ENCODE data around the gene SLC12A4. TPM values are rescaled to one million over a fixed set of nuclear protein-coding genes. Genes with fewer than 3 reads are reported as not detected.

Gene SLC12A4
- total and polyA plus RNA-seq, 10 donors = 4.6 to 68.5 (median 29.4) TPM

DNA sequence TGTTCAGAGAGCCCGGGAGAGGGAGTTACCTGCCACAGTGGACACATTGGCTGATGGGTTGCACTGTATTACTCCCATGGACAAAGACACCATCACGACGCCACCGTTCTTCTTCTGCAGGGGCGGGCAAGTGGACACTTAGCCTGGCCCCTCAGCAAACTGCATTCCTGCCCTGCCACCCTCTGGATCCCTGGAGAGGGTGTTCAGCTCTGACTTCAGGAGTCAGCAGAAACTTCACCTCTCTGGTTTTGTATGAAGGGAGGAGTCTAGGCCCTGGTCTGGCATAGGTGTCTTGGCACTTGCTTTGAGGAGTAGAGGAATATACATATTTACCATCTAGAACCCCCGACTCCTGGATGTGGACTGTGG lies 21.6 kb upstream of the SLC12A4 start:
- H3K9me3 ChIP-seq = no peaks in the 10 kb centered on the region

DNA sequence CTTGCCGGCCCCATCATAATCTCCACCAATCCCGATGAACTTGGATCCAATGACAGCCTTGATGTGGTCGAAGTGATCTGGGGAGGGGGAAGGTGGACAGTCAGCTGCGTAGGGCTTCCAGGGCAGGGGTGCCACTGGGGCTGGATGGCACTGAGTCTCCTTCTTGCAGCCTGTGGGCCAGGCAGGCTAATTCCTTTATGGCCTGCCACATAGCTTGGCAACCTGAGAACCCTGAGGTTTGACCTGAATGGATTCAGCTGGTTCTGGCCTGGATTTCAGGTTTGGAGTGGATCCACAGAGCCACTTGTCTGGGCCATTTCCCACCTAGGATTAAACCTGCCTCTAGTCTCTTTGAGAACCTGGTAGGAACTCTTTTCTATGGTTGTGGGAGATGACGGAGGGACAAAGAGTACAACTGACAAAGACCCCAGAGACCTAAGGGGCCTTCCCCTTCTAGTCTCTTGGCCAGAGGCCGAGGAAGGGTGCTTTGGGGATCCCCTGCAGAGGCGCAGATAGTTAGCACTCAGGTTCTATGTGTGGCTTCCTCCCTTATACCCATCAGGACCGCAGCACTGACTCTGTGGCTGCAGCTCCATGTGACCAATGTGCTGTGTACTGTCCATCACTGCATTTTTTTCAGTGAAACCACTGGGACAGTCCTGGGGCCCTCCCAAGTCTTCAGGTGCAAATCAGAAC lies 21.0 kb upstream of the SLC12A4 start:
- Histone ChIP-seq H3K27ac (peak overlapping the region in 1 of 8 donors; percentile 16), H3K36me3 (peaks cover 0 to 27% (median 0%) of the 10 kb centered on the region in 6 donors), H3K9me3 (no peaks in the 10 kb centered on the region), H3K4me1 (peaks cover 25 to 87% (median 36%) of the 10 kb centered on the region in 6 donors), H3K27me3 (replicated peaks in 1 of 7) (no peaks in the 10 kb centered on the region), H3K4me3 (no peak overlapping the region)
- intact Hi-C loops (cut with DNase I; ENCODE audit: low total_unique reads) = loop anchor here (5.0 kb wide), 1 partner anchor 53 kb away; no protein-coding TSS in a partner anchor
- no peak for DNase-seq
- TF ChIP-seq POLR2AphosphoS5 (IDR thresholded peaks at IDR 0.05) = peak in 1 of 3 donors; percentile 20
- no peak for TF ChIP-seq POLR2A (IDR thresholded peaks at IDR 0.05)
- TF ChIP-seq, protein P1, sequence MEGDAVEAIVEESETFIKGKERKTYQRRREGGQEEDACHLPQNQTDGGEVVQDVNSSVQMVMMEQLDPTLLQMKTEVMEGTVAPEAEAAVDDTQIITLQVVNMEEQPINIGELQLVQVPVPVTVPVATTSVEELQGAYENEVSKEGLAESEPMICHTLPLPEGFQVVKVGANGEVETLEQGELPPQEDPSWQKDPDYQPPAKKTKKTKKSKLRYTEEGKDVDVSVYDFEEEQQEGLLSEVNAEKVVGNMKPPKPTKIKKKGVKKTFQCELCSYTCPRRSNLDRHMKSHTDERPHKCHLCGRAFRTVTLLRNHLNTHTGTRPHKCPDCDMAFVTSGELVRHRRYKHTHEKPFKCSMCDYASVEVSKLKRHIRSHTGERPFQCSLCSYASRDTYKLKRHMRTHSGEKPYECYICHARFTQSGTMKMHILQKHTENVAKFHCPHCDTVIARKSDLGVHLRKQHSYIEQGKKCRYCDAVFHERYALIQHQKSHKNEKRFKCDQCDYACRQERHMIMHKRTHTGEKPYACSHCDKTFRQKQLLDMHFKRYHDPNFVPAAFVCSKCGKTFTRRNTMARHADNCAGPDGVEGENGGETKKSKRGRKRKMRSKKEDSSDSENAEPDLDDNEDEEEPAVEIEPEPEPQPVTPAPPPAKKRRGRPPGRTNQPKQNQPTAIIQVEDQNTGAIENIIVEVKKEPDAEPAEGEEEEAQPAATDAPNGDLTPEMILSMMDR (IDR thresholded peaks at IDR 0.05 in 8 of 11, conservative IDR thresholded peaks at IDR 0.05 in 3 of 11) = no peak
- 79 to 88% (median 81%) methylated on average over 8 of the region's 8 CpGs for WGBS, 5 donors

More for the DNA sequence above, 21.6 kb upstream of the SLC12A4 start:
- Histone ChIP-seq H3K27ac (no peak overlapping the region), H3K27me3 (replicated peaks in 1 of 7) (no peaks in the 10 kb centered on the region), H3K4me3 (no peak overlapping the region), H3K4me1 (peaks cover 20 to 87% (median 34%) of the 10 kb centered on the region in 6 donors), H3K36me3 (peaks cover 0 to 27% (median 0%) of the 10 kb centered on the region in 6 donors)
- no peak for DNase-seq
- TF ChIP-seq POLR2A (IDR thresholded peaks at IDR 0.05) (no peak), POLR2AphosphoS5 (IDR thresholded peaks at IDR 0.05) (no peak)
- TF ChIP-seq, protein P1 (IDR thresholded peaks at IDR 0.05 in 8 of 11, conservative IDR thresholded peaks at IDR 0.05 in 3 of 11) = no peak
- intact Hi-C loops (cut with DNase I; ENCODE audit: low total_unique reads) = loop anchor here (5.0 kb wide), 1 partner anchor 52 kb away; no protein-coding TSS in a partner anchor
- 79 to 87% (median 82%) methylated on average over 5 to 6 of the region's 6 CpGs for WGBS, 5 donors

DNA sequence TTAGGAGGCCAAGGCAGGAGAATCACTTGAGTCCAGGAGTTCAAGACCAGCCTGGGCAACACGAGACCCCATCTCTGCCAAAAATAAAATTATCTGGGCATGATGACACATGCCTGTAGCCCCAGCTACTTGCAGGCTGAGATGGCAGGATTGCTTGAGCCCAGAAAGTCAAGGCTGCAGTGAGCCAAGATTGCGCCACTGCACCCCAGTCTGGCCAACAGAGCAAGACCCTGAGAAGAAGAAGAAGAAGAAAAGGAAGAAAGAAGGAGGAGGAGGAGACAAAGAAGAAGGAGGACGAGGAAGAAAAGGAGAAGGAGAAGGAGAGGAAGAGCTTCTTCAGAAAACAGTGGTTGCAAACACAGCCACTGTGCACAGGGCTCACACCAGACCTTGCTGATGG lies 20.2 kb upstream of the SLC12A4 start:
- intact Hi-C loops (cut with DNase I; ENCODE audit: low total_unique reads) = no loop called here
- no peak for DNase-seq
- Histone ChIP-seq H3K27ac (peak overlapping the region in 2 of 8 donors; percentile 16 to 30), H3K9me3 (no peaks in the 10 kb centered on the region), H3K4me1 (peaks cover 30 to 88% (median 39%) of the 10 kb centered on the region in 6 donors), H3K27me3 (replicated peaks in 1 of 7) (no peaks in the 10 kb centered on the region), H3K36me3 (peaks cover 0 to 27% (median 0%) of the 10 kb centered on the region in 6 donors), H3K4me3 (no peak overlapping the region)
- TF ChIP-seq, protein P1 (IDR thresholded peaks at IDR 0.05 in 8 of 11, conservative IDR thresholded peaks at IDR 0.05 in 3 of 11) = no peak
- peak in 1 of 3 donors; percentile 4 for TF ChIP-seq POLR2AphosphoS5 (IDR thresholded peaks at IDR 0.05)
- TF ChIP-seq POLR2A (IDR thresholded peaks at IDR 0.05) = no peak
- 73 to 85% (median 77%) methylated on average over 3 of the region's 3 CpGs for WGBS, 5 donors

DNA sequence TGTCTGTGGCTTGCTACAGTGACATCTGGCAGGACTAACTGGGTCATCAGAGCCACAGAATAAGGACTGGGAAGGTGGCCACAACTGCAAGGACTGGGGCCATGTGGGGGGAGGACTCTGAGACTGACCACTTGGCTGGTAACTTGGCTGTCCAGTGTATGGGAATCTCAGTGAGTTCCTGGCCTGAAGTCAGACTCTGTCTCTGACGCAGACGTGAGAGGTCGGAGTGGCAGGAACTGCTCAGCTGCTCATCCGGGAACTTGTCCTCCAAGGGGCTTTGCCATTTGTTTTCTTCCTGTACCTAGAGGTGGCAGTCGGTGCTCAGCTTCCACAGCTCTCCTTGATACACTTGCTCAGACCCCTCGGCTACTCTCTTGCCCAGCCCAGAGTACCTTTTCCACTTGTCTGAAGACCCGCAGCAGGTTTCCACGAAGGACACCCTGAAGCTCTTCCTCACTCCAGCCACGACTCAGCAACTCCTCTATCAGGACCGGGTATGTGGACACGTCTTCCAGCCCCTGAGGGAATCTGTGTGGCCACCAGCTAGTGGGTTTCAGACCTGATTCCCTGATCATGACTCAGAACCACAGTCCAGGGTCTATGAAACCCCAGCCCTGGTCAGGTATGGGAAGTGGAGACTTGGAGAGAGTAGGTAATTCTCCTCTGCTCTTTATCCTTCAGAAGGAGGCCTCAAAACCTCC lies 19.2 kb upstream of the SLC12A4 start:
- intact Hi-C loops (cut with DNase I; ENCODE audit: low total_unique reads) = no loop called here
- 67 to 80% (median 73%) methylated on average over 9 to 11 of the region's 11 CpGs for WGBS, 5 donors
- H3K4me3 ChIP-seq = no peak overlapping the region
- no peak for TF ChIP-seq POLR2A (IDR thresholded peaks at IDR 0.05)
- TF ChIP-seq POLR2AphosphoS5 (IDR thresholded peaks at IDR 0.05) = no peak
- TF ChIP-seq, protein P1 (IDR thresholded peaks at IDR 0.05 in 8 of 11, conservative IDR thresholded peaks at IDR 0.05 in 3 of 11) = no peak
- no peak for DNase-seq
- peaks cover 0 to 27% (median 0%) of the 10 kb centered on the region in 6 donors for H3K36me3 ChIP-seq
- H3K27me3 ChIP-seq (replicated peaks in 1 of 7) = no peaks in the 10 kb centered on the region
- H3K9me3 ChIP-seq = no peaks in the 10 kb centered on the region
- H3K27ac ChIP-seq = peak overlapping the region in 2 of 8 donors; percentile 24 to 30
- peaks cover 20 to 88% (median 33%) of the 10 kb centered on the region in 6 donors for H3K4me1 ChIP-seq

Measured in spleen (tissue), 11 donors.